ENCODE results near the gene ULK4.

ULK4 gene

DNA sequence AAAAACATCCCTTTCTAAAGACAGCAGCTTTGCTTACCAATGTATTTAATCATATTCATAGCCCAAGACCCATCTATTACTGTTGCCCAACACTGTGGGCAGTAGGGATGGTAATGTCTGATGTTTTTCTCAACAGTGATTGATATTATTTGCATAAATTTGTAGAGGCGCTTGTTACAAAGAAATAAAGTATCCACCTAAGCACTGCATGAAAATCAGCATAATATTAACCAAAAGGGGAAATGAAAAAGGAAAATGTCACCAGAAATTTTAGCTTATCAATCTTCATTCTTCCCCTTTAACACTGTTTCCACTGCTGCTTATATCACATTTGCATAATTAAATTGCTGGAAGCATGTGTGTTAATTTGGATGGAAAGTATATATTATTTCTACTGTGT lies 622.1 kb downstream of the ULK4 start:
- H3K4me3 ChIP-seq (ENCODE audit: low read depth, low read length): no peak overlapping the region
- TF ChIP-seq, protein P1, sequence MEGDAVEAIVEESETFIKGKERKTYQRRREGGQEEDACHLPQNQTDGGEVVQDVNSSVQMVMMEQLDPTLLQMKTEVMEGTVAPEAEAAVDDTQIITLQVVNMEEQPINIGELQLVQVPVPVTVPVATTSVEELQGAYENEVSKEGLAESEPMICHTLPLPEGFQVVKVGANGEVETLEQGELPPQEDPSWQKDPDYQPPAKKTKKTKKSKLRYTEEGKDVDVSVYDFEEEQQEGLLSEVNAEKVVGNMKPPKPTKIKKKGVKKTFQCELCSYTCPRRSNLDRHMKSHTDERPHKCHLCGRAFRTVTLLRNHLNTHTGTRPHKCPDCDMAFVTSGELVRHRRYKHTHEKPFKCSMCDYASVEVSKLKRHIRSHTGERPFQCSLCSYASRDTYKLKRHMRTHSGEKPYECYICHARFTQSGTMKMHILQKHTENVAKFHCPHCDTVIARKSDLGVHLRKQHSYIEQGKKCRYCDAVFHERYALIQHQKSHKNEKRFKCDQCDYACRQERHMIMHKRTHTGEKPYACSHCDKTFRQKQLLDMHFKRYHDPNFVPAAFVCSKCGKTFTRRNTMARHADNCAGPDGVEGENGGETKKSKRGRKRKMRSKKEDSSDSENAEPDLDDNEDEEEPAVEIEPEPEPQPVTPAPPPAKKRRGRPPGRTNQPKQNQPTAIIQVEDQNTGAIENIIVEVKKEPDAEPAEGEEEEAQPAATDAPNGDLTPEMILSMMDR (IDR thresholded peaks at IDR 0.05; ENCODE audit: borderline replicate concordance, insufficient read depth, low read depth, low read length): no peak

DNA sequence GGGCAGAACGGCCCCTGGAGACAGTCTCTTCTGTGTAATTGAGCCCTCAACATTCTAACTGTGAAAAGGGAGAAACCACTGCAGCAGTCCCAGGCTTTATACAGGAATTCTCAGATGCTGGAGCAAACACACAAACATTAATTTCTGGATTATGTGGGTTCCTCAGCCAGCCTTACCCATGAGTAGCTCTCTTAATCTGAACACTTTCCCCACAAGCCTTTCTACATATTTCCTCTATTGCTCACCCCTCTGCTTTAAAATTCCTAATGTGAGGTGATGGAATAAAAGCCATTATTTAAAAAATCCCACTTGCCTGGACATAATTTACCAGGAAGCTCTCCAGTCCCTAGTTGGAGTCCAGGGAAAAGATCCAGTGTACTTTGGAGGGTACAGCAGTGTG lies 623.6 kb downstream of the ULK4 start:
- TF ChIP-seq, protein P1 (IDR thresholded peaks at IDR 0.05; ENCODE audit: borderline replicate concordance, insufficient read depth, low read depth, low read length): no peak

DNA sequence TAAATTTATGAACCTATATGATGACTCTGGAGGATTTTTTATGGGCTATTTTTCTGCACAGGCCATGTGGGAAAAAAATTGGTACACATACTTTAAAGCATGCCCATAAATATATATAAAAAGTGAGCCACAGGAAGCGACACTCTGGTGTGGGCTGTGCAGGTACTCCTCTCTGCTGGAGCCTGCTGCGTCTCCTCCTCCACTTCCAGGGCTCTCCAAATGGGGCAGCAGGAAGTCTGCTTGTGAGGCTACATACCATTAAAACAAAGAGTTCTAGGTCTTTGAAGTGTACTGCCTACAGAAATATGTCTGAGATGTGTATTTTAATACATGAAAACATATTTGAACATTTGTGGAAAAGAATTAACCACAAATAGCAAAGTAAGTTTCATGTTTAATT lies 627.5 kb downstream of the ULK4 start:
- H3K4me3 ChIP-seq (ENCODE audit: low read depth, low read length): no peak overlapping the region
- TF ChIP-seq, protein P1 (IDR thresholded peaks at IDR 0.05; ENCODE audit: borderline replicate concordance, insufficient read depth, low read depth, low read length): no peak

More for the DNA sequence above, 623.6 kb downstream of the ULK4 start:
- H3K4me3 ChIP-seq (ENCODE audit: low read depth, low read length): no peak overlapping the region

DNA sequence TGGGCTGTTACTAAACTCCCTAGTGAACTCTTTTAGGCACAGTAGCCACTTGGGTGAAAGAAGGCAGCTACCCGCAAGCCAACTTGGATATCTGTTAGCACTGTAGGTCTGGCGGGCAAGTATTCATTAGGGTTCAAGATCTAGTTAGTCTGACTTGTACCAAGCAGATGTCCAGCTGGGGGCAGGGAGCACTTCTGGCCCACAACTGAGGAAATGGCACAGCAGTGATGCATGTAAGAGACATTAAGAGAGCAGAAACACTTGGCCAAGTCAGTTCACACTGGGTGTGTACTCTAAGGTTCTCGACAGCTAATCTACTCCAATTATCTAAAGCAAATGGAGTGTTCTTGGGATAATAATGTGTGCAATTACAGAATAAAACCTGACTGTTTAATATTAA lies 630.9 kb downstream of the ULK4 start:
- TF ChIP-seq, protein P1 (IDR thresholded peaks at IDR 0.05; ENCODE audit: borderline replicate concordance, insufficient read depth, low read depth, low read length): no peak
- H3K4me3 ChIP-seq (ENCODE audit: low read depth, low read length): no peak overlapping the region

GRCh38 chr3:41330465-41330864 lies 631.4 kb downstream of the ULK4 start:
- no peak overlapping the region for H3K4me3 ChIP-seq (ENCODE audit: low read depth, low read length)
- TF ChIP-seq, protein P1 (IDR thresholded peaks at IDR 0.05; ENCODE audit: borderline replicate concordance, insufficient read depth, low read depth, low read length): no peak

- TF ChIP-seq, protein P1 (IDR thresholded peaks at IDR 0.05; ENCODE audit: borderline replicate concordance, insufficient read depth, low read depth, low read length): no peak
- no peak overlapping the region for H3K4me3 ChIP-seq (ENCODE audit: low read depth, low read length)
These were observed 632.0 kb downstream of the ULK4 start for GRCh38 chr3:41329881-41330280.

- TF ChIP-seq, protein P1 (IDR thresholded peaks at IDR 0.05; ENCODE audit: borderline replicate concordance, insufficient read depth, low read depth, low read length): no peak
- no peak overlapping the region for H3K4me3 ChIP-seq (ENCODE audit: low read depth, low read length)
These were observed 633.0 kb downstream of the ULK4 start for GRCh38 chr3:41328926-41329325.
